ENCODE results near the gene NUDT16. TPM values are rescaled to one million over a fixed set of nuclear protein-coding genes. Genes with fewer than 3 reads are reported as not detected.
A peak's percentile ranks its signal among the peaks of the same experiment; 100 is the strongest.
"Not testable (repeated sequence)": the region's sequence is repeated elsewhere in the genome, so short reads cannot be mapped to it uniquely, and the experiment has no call there.

Gene NUDT16
- total and polyA plus RNA-seq, 2 experiments from 2014 or later = 11.7 to 14.4 TPM

- Histone ChIP-seq H3K9me3 (ENCODE audit: low read depth) (no peaks in the 10 kb centered on the region), H3K4me2 (ENCODE audit: unreplicated experiment) (no peak overlapping the region), H3K4me3 (no peak overlapping the region), H3K27me3 (replicated peaks; ENCODE audit: insufficient read depth) (no peaks in the 10 kb centered on the region), H3F3A (ENCODE audit: insufficient read depth) (peaks cover 22% of the 10 kb centered on the region), H4K20me1 (ENCODE audit: insufficient read depth) (no peaks in the 10 kb centered on the region), H3K79me2 (ENCODE audit: insufficient read depth) (no peaks in the 10 kb centered on the region), H3K4me1 (ENCODE audit: insufficient read depth) (peaks cover 31% of the 10 kb centered on the region), H3K27ac (no peak overlapping the region), H3K36me3 (ENCODE audit: low read depth) (no peaks in the 10 kb centered on the region), H2AFZ (no peak overlapping the region), H3K9ac (no peak overlapping the region), H3K9me2 (ENCODE audit: insufficient read depth) (no peaks in the 10 kb centered on the region)
- DNase-seq = no peak
- 48 to 49% methylated on average over 2 of the region's 2 CpGs for WGBS, 2 experiments (ENCODE audit: low coverage in 1 of 2, low lambda C conversion rate in 2 of 2, missing lambda C conversion rate in 2 of 2)
- no peak for TF ChIP-seq EZH2phosphoT487 (IDR thresholded peaks at IDR 0.05; ENCODE audit: insufficient read depth, low read depth)
- no peak for TF ChIP-seq EZH2 (IDR thresholded peaks at IDR 0.05; ENCODE audit: insufficient read depth, poor library complexity, severe bottlenecking)
- in situ Hi-C loops (cut with MboI) = no loop called here
Measured at GRCh38 chr3:131353986-131354385, 27.6 kb upstream of the NUDT16 start.

GRCh38 chr3:131356006-131356595 lies 25.5 kb upstream of the NUDT16 start:
- 55% methylated on average over 5 of the region's 5 CpGs for WGBS, 2 experiments (ENCODE audit: low coverage in 1 of 2, low lambda C conversion rate in 2 of 2, missing lambda C conversion rate in 2 of 2)

DNA sequence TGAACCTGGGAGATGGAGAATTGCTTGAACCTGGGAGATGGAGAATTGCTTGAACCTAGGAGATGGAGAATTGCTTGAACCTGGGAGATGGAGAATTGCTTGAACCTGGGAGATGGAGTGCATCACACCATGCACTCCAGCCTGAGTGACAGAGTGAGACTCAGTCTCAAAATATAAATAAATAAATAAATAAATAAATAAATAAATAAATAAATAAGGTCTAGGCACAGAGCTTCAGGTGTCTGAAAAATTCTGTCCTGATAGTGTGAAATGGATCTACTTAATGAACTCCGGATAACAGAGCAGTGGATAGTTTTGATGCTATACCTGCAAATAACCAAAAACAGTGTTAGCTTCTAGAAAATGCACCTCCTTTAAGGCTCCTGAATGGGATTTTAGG lies 24.3 kb upstream of the NUDT16 start:
- 94 to 95% methylated on average over 1 of the region's 1 CpG for WGBS, 2 experiments (ENCODE audit: low coverage in 1 of 2, low lambda C conversion rate in 2 of 2, missing lambda C conversion rate in 2 of 2)
- Histone ChIP-seq H2AFZ (no peak overlapping the region), H4K20me1 (ENCODE audit: insufficient read depth) (no peaks in the 10 kb centered on the region), H3K4me3 (no peak overlapping the region), H3K9ac (no peak overlapping the region), H3K4me2 (ENCODE audit: unreplicated experiment) (no peak overlapping the region), H3K27ac (no peak overlapping the region), H3K9me2 (ENCODE audit: insufficient read depth) (no peaks in the 10 kb centered on the region), H3K79me2 (ENCODE audit: insufficient read depth) (no peaks in the 10 kb centered on the region), H3F3A (ENCODE audit: insufficient read depth) (0 out of 2 replicates have a peak, but pooled peaks cover 3% of the 10 kb centered on the region), H3K36me3 (ENCODE audit: low read depth) (no peaks in the 10 kb centered on the region), H3K4me1 (ENCODE audit: insufficient read depth) (0 out of 2 replicates have a peak, but pooled peaks cover 7% of the 10 kb centered on the region), H3K27me3 (replicated peaks; ENCODE audit: insufficient read depth) (no peaks in the 10 kb centered on the region), H3K9me3 (ENCODE audit: low read depth) (no peaks in the 10 kb centered on the region)
- no peak for DNase-seq
- in situ Hi-C loops (cut with MboI) = no loop called here
- TF ChIP-seq EZH2phosphoT487 (IDR thresholded peaks at IDR 0.05; ENCODE audit: insufficient read depth, low read depth) (no peak), EZH2 (IDR thresholded peaks at IDR 0.05; ENCODE audit: insufficient read depth, poor library complexity, severe bottlenecking) (no peak)

More at GRCh38 chr3:131356006-131356595, 25.5 kb upstream of the NUDT16 start:
- H3K36me3 ChIP-seq (ENCODE audit: low read depth) = no peaks in the 10 kb centered on the region
- H4K20me1 ChIP-seq (ENCODE audit: insufficient read depth) = no peaks in the 10 kb centered on the region
- peak; percentile 67 for DNase-seq
- no peak overlapping the region for H3K27ac ChIP-seq
- 0 out of 2 replicates have a peak overlapping the region, but pooled peaks have one; percentile 36 for H2AFZ ChIP-seq
- no peaks in the 10 kb centered on the region for H3K9me2 ChIP-seq (ENCODE audit: insufficient read depth)
- no peaks in the 10 kb centered on the region for H3K79me2 ChIP-seq (ENCODE audit: insufficient read depth)
- H3K9me3 ChIP-seq (ENCODE audit: low read depth) = no peaks in the 10 kb centered on the region
- TF ChIP-seq EZH2phosphoT487 (IDR thresholded peaks at IDR 0.05; ENCODE audit: insufficient read depth, low read depth) (no peak), EZH2 (IDR thresholded peaks at IDR 0.05; ENCODE audit: insufficient read depth, poor library complexity, severe bottlenecking) (no peak)
- H3K4me3 ChIP-seq = no peak overlapping the region
- H3K4me2 ChIP-seq (ENCODE audit: unreplicated experiment) = no peak overlapping the region
- peaks cover 9% of the 10 kb centered on the region for H3K4me1 ChIP-seq (ENCODE audit: insufficient read depth)
- no peak overlapping the region for H3K9ac ChIP-seq
- in situ Hi-C loops (cut with MboI) = no loop called here
- 0 out of 2 replicates have a peak, but pooled peaks cover 3% of the 10 kb centered on the region for H3F3A ChIP-seq (ENCODE audit: insufficient read depth)
- H3K27me3 ChIP-seq (replicated peaks; ENCODE audit: insufficient read depth) = no peaks in the 10 kb centered on the region

- H3K36me3 ChIP-seq (ENCODE audit: low read depth) = no peaks in the 10 kb centered on the region
- no peak overlapping the region for H3K27ac ChIP-seq
- in situ Hi-C loops (cut with MboI) = no loop called here
- H3K27me3 ChIP-seq (replicated peaks; ENCODE audit: insufficient read depth) = no peaks in the 10 kb centered on the region
- peaks cover under 1% of the 10 kb centered on the region; the same call in 1 of the 2 replicates for H3K9me2 ChIP-seq (ENCODE audit: insufficient read depth)
- H3K4me1 ChIP-seq (ENCODE audit: insufficient read depth) = no peaks in the 10 kb centered on the region
- no peaks in the 10 kb centered on the region for H3K9me3 ChIP-seq (ENCODE audit: low read depth)
- H2AFZ ChIP-seq = no peak overlapping the region
- WGBS, 2 experiments (ENCODE audit: low coverage in 1 of 2, low lambda C conversion rate in 2 of 2, missing lambda C conversion rate in 2 of 2) = 78 to 80% methylated on average over 4 of the region's 4 CpGs
- H3K9ac ChIP-seq = no peak overlapping the region
- DNase-seq = no peak
- H3K4me3 ChIP-seq = no peak overlapping the region
- H3F3A ChIP-seq (ENCODE audit: insufficient read depth) = no peaks in the 10 kb centered on the region
- no peak overlapping the region for H3K4me2 ChIP-seq (ENCODE audit: unreplicated experiment)
- no peaks in the 10 kb centered on the region for H4K20me1 ChIP-seq (ENCODE audit: insufficient read depth)
- no peak for TF ChIP-seq EZH2phosphoT487 (IDR thresholded peaks at IDR 0.05; ENCODE audit: insufficient read depth, low read depth)
- no peak for TF ChIP-seq EZH2 (IDR thresholded peaks at IDR 0.05; ENCODE audit: insufficient read depth, poor library complexity, severe bottlenecking)
- H3K79me2 ChIP-seq (ENCODE audit: insufficient read depth) = no peaks in the 10 kb centered on the region
Measured at GRCh38 chr3:131360191-131360755, 21.3 kb upstream of the NUDT16 start.

- H3K4me1 ChIP-seq (ENCODE audit: insufficient read depth); H3K9me3 ChIP-seq (ENCODE audit: low read depth); H3K9me2 ChIP-seq (ENCODE audit: insufficient read depth); H4K20me1 ChIP-seq (ENCODE audit: insufficient read depth); H3K9ac ChIP-seq; DNase-seq; H2AFZ ChIP-seq; H3K4me3 ChIP-seq; H3K36me3 ChIP-seq (ENCODE audit: low read depth); in situ Hi-C loops (cut with MboI); H3K27me3 ChIP-seq (replicated peaks; ENCODE audit: insufficient read depth); H3K4me2 ChIP-seq (ENCODE audit: unreplicated experiment); H3K79me2 ChIP-seq (ENCODE audit: insufficient read depth); H3K27ac ChIP-seq; H3F3A ChIP-seq (ENCODE audit: insufficient read depth): not testable (repeated sequence)
- 83 to 85% methylated on average over 7 of the region's 7 CpGs for WGBS, 2 experiments (ENCODE audit: low coverage in 1 of 2, low lambda C conversion rate in 2 of 2, missing lambda C conversion rate in 2 of 2)
Measured at GRCh38 chr3:131361066-131361463, 20.5 kb upstream of the NUDT16 start.
